HG03521 (cell line): ENCODE measurements around the gene ABHD17C.

Experiments
- ATAC-seq: cut with Tn5 transposase; IDR thresholded peaks from one replicate; pipeline ENCODE4 v1.9.1; 2021; ENCODE audit warnings: mild to moderate bottlenecking, moderate library complexity; ENCODE audit not compliant: unreplicated experiment

Gene ABHD17C

DNA sequence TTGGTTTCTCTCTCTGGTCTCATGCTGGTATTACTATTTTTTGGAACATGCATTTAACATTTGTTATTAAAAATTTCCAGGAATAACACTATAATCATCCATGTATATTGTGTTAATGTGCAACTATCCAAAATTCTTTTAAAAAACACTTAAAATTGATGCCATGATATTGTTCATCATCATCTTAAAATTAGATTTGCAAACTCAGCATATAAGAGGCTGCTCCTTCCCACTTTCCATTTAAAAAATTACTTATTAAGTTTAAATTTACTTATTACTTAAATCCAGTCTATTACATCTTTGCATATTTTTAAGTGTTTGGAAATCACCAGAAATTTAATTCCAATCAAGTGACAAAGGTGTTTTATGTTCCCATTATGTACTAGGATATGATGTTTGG is 5.8 kb upstream of the ABHD17C start:
- ATAC-seq = no peak

DNA sequence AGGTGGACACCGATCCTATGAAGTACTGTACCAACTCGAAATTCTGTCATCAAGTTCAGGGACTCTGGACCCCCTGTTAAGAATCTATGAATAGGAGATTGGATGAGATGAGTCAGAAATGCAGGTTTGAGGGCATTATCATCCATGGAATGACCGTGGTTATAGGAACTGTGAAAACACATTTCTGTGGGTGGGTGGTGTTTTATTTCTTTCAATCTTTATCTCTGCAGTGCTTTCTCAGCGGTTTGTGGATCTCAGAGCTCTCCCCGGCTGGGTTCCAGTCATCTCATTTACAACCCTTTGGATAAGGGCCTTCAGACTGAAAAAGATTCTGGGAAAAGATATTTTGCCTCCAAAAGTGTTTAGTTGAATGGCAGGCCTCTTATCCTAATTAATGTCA is 5.4 kb upstream of the ABHD17C start:
- no peak for ATAC-seq

DNA sequence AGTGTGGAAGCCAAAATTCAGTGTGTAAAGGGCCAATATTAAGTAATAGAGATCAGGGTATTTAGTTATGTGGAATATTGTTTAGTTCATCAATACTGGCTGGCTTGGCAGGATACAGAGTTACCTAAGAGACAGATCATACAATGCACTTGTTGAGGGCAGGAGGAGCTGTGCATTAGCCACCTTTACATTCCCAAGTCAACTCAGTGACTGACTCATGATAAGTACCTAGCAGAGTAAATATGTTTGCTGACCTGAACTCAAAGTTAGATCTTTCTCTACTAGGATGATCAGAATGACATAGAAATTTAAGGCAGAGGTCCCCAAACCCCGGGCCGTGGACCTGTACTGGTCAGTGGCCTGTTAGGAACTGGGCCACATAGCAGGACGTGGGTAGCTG is 3.5 kb upstream of the ABHD17C start:
- ATAC-seq = no peak

DNA sequence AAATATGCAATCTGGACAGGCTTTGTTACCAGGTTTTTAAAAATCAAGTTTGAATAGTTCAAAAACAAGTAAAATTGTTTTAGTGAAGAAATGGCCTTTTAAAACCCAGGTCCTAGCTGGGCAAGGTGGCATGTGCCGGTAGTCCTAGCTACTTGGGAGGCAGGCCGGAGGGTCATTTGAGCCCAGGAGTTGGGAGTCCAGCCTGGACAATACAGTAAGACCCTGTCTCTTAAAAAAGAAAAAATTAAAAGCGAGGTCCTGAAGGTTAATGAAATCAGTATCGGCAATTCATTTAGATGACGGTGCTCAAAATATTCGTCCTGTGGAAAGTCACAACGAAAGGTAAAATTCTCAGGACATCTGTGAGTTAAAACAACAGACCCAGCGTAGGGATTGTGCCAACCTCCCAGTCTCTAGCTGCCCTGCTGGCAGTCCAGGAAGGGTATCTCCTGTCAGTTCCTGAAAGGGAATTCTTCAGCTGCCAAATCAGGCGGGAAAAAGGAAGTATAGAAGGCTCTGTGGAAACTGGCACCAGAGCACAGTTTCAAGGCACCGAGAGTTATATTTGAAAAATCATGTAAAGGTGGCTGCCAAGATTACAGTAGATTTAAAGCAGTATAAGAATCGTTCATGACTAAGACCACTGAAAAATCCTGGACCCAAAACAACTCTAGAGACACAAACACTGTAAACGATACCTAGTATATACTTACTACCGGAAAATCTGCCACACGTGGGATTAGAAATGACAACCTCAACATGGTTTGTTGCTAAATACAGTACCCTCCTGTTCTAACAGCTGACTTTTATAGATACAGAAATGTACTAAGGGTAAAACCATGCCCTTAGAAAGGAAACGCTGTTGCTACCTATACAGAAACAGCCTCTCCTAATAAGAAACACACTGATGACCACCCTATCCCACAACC is 1.2 kb upstream of the ABHD17C start:
- ATAC-seq = no peak

DNA sequence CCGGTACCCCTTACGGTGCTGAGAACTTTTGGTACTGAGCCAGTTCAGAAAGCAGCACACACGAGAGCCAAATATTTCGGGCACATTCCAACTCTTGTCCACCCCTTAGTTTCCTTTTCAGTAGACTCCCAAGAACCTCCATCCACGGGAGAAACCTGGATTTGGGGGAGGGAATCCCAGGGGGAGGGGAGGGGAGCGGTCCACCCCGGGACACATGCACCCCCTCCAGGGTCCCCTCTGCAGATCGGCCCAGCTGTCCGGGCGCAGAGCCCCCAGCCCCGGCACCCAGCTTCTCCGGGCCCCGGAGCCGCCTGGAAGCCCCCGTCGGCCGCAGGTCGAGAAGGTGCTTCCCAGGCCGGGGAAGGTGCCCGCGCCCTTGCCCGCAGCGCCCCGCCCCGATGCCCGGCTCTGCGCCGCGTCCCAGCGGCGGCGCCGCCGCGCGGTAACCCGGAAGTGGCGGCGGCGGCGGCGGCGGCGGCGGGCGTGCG is 455 bp upstream of the ABHD17C start:
- ATAC-seq = no peak

DNA sequence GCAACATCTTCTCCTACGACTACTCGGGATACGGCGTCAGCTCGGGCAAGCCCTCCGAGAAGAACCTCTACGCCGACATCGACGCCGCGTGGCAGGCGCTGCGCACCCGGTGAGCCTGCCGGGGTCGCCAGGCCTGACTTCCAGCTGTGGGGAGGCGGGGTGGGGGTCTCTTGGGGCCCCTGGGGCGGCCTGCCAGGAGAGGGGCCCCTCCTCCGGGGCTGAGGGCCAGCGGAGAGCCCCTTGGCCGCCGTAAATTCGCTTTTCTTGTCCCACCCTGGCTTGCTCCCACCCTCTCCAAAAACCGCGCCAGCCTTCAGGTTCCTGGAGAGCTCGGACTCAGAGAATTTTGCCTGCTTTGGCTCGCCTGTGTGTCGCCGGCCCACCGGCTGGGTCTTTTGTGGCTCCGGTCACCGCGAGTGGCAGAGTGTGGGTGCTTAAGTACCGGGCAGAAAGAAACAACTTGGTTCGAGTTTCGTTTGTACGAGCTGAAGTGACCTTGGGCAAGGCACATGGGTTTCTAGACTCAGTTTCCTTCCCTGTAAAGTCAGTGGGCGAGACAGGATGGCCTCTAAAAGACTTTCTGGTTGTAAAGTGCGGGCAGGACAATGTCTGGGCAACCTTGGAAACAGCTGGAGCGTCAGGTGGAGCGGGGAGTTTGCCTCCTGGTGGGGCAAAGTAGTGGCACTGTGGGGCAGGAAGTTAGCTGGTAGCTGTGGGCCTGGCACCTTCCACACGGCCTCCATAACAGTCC is 976 bp downstream of the ABHD17C start:
- ATAC-seq = no peak

DNA sequence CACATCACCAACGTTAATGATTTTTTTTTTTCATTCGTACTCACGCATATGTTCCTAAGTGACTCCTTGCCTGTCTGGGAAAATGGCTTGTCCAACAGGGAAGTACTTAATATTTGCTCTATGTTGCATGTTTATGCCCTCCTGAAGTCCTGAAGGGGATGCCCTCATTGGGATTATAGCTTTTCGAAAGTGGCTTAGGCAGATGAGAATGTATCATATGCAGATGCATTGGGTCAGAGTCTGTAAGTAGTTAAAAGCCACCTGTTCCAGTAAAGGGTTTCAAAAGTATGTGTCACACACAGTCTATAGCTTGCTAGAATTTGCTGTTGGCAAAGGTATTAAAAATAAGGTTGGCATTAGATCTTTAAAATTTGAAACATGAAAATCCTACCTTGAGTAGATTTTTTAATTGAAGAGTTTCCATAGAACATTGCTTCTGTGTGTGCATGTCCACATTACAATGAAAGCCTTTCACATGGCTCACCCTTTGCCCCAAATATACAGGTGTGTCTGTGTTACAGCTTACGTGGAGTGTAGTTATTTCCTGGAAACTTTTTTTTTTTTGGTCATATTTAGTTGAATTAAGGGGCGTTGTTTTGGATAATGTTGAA is 2.1 kb downstream of the ABHD17C start:
- no peak for ATAC-seq

DNA sequence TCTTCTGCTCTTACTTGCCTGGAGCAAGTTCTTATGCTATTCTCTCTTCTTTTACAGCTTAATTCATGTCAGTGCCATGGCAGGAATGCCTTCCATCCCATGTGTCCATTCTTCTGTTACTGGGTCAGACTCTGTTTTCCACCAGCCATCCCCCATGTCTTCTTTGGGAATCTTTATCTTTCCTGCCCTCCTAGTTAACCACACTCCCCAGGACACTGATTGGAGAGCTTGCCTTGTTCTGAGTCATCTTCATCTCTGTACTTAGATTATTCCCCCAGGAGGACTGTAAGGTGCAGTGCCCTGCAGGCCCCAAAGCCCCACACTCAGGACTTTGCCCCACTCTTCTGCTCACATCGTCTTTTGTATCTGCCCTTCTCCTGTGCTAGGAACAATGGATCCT is 3.6 kb downstream of the ABHD17C start:
- no peak for ATAC-seq

DNA sequence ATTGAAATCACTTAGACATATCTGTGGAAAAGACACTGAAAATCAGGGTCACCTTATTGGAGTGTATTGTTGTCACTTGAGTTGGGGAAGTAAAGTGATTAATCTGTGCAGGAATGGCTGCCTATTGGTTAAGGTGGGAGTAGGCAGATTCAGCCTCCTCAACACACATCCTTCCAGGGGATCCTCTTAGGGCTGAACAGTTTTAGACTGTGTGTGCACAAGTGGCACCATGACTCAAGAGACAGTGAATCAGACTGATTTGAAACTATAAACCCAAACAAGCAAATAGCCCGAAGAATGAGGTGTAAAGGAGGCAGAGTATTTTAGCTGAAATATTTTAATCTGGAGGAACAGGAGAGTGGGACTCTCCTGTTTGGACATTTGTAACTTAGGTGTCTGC is 4.9 kb downstream of the ABHD17C start:
- no peak for ATAC-seq

DNA sequence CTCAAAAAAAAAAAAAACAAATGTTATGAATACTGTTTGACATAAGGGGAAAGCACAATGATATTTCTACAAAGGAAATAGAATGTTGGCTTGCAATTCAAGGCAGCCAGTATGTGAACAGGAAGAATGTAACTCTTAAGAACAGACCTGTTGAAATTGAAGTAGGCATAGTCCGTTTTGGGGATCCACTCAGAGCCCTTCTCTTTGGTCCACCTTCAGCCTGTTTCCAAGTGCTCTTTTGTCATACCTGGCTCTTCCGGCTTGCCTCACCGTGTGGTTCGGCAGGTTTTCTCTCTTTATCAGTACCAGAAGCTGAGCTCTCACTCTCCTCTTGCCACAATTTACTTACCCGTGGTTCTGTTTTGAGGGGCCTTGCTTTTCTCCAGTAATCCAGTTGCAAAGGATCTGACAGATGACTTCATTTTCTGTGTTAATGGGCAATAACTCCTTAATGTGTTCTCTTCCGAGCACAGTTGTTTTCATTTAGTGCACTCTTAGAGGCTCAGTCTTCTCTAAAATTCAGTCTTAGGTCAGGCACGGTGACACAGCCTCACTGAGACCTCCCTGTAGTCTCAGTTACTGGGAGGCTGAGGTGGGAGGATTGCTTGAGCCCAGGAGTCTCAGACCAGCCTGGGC is 6.7 kb downstream of the ABHD17C start:
- no peak for ATAC-seq

DNA sequence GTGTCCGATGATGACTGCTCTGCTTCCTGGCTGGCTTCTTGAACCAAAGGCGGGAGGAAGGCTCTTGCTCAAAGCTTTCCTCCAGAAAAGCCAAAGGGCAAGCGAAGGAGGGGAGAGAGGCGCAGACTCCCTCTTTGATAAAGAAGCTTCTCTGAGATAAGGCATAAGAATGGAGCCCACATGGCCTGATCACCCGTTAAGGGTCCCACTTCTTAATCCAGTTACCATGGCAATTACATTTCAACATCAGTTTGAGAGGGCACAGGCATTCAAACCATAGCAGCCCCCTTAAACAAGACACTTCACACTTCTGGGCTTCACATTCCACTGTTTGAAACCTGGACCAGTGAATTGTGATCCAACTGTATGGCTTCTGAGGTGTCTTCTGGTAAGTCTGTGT is 8.0 kb downstream of the ABHD17C start:
- ATAC-seq = no peak

DNA sequence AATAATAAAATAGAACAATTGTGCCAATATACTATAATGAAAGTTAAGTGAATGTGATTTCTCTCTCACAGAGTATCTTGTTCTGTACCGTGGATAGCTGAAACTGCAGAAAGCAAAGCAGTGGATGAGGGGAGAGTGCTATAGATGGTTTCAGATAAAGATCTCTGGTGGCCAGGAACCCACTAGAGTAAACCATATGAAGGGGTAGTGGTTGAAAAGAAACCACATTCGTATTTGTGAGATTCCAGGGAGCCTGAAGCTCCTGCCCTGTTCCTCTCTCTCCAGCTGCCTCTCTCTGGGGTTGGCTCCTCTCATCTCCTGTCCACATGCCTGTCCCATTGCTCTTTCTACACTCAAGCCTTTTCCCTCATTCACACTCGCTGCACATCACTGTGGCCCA is 8.9 kb downstream of the ABHD17C start:
- no peak for ATAC-seq

DNA sequence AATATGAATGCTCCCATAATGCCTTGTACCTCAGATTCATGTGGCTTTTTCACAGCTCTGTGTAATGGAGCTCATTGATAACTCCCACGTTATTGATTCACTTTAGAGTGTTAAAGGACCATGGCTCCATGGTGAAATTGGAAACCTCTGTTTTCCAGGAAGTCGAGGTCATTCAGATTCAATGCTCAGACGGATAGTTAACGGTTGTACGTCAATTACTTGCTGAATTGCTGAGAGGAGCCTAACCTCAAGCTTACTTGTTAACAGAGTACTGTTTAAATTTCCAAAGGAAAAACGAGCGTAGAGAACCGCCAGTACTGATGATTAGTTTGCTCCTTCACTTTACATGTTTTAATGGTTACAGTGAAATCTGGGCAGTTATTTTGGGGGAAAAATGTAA is 11.1 kb downstream of the ABHD17C start:
- ATAC-seq = no peak

DNA sequence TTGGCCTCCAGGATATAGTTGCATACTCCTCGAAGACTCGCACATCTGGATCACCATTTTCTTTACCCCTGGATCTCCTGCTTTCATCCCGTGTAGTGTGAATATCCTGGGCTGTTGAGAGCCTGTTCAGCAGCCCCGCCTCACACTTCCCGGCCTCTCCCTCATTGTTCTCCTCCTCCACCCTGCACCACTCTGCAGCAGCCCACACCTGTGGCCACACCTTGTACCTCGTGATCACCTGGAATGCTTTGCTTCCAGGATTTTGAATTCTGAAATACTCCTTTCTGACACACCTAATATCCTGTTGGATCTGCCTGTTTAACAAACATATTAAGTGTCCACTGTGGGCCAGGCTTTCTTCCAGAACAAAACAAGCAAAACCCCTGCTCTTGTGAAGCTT is 14.4 kb downstream of the ABHD17C start:
- no peak for ATAC-seq

DNA sequence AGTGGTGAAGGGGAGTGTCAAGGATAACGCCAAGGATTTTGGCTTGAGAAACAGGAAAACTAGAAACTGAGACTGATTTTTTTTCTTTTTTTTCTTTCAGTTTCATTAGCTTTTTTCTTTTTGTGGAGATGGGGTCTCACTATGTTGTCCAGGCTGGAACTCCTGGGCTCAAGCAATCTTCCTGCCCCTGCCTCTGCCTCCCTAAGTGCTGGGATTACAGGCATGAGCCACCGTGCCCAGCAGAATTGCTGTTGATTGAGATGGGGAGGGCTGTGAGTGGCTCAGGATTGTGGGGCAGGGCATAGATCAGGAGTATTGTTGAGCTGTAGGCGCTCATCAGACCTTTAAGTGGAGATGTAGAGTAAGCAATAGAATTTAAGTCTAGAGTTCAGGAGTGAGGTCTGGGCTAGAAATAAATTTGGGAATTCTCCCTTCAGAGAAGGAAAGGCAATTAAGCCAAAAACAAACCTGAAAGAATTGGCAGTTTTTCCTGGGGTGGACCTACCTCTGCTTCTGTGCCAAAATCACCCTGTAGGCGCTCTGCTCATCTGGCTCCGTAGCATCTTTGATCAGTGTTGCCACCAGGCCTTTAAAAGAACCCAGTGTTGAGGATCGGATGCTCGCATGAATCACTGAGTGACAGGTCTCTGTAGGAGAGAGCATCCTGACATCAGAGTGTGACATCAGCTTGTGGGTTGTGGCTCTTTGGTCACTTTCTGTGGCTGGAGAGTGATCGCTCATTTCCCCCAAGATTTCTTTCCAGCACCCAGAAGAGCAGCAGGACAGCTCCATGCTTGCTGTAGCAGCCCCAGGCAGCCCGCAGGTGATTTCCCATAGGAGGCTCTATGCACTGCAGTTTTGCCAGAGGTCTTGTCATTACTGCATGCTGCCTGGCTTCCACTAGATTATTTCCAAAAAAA is 15.8 kb downstream of the ABHD17C start:
- no peak for ATAC-seq

DNA sequence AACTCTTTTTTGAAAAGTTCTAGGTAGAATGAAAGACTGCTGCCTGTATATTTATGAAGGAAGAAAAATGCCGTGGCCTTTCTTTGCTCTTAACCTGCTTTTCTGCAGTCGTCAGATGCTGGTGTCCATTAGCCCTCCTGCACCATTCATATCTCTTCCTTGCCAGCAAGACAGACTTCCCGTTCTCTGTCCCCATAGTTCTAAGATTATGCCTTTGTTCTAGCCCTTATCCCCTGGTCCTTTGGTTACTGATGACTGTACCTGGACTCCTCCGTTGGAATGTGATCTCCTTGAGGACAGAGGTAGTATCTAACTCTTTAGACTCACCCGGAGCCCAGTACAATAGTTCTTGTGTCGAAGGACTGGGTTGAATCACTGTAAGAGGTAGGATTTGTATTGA is 16.8 kb downstream of the ABHD17C start:
- ATAC-seq = no peak

DNA sequence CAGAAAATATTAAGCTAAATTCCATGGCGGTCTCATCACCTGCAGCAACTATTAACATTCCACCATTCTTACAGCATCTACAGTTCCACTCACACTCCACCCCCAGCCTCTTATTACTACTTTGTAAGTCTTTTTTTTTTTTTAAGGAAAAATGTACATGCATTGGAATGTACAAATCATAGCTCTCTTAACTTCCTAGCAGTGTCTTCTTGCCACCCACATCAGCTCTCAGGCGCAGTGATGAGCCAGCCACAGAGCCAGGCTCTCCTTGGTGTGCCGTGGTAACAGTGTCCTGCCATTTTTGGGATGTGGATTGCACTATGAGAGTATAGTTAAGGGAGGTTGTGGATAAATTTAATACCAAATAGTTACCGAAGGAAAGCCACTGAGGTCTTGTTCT is 17.8 kb downstream of the ABHD17C start:
- ATAC-seq = no peak

DNA sequence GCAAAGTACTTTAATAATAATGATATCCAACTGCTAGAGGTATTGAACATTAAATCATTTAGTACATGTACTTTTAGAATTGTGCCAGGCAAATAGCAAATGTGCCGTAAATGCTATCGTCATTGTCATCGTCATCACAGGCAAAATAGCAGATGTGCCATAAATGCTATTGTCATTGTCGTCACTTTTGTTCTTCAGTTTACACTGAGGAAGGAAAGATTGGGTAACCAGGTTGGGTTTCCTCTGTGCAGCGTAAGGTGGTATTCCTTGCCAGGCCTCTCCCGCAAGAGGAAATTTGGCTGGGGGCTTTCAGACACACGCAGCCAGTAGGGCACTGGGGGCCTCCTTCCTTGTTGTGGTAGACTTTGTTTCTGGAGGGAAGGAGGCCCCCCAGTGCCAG is 26.4 kb downstream of the ABHD17C start:
- ATAC-seq = no peak

DNA sequence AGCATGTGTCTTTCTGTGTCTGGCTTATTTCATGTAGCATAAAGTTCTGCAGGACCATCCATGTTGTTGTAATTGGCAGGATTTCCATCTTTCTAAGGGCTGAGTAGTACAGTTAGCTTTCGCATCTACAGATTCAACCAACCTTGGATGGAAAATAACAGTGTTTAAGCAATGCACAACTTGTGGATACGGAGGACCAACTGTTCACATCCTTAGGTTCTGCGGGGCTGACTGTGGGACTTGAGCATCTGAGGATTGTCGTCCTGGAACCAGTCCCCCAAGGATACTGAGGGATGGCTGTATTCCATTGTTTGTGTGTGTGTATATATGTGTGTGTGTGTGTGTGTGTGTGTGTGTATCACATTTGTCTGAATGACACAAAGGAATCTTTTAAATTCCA is 27.7 kb downstream of the ABHD17C start:
- no peak for ATAC-seq

DNA sequence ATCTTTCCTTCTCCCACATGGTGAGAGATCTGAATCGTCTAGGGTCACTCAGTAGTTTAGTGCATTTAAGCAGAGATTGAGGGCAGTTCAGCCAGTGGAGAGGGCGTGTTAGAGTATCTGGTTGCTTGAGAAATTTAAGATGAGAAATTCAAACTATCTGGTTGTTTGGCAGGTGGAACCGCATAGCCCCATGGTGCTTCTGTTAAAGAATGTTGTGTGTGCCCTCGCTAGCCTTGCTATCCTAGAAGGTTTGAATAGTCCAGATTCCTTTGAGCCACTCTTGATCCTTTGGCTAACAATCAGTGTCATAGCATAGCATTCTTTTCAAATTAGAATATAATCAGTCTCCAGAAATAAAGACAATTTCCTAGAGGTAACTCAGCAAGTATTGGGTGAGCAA is 32.1 kb downstream of the ABHD17C start:
- no peak for ATAC-seq
